Keratinocyte (primary cell): Measurements from ENCODE around the gene S100A14.

Experiments
- CTCF ChIP-seq, 3 experiments: IDR thresholded peaks in 1 of 3; conservative IDR thresholded peaks in 1 of 3; optimal IDR thresholded peaks in 1 of 3; 2 replicates in 2 of 3; 3 replicates in 1 of 3; pipeline versions ENCODE3 to v1.5.1; 2011; ENCODE audit warnings: low read length in 3 of 3, mild to moderate bottlenecking in 3 of 3, moderate library complexity in 2 of 3, control low read depth in 1 of 3, inconsistent platforms in 1 of 3; ENCODE audit not compliant: insufficient read depth in 2 of 3; ENCODE audit errors: extremely low read depth in 1 of 3
- EZH2 ChIP-seq: IDR thresholded peaks from one replicate; pipeline ENCODE4 v1.6.1; 2012; ENCODE audit warnings: inconsistent platforms, mild to moderate bottlenecking, low read length, moderate library complexity

GRCh38 chr1:153598309-153599172, 17.6 kb downstream of the S100A14 start:
- TF ChIP-seq CTCF (optimal IDR thresholded peaks at IDR 0.05 in 1 of 3, IDR thresholded peaks at IDR 0.05 in 1 of 3, conservative IDR thresholded peaks at IDR 0.05 in 1 of 3; ENCODE audit: extremely low read depth in 1 of 3, insufficient read depth in 2 of 3, low read length in 3 of 3), result no peak
- no peak for TF ChIP-seq EZH2
